B cell (primary cell): ENCODE results near the gene ITSN2. TPM values are rescaled to one million over a fixed set of nuclear protein-coding genes. Genes with fewer than 3 reads are reported as not detected.

Experiments used
- ATAC-seq: fragments of 200-7000 bp; cut with Tn5 transposase; one replicate; pipeline ENCODE4 v1.10.0; 2021; ENCODE audit warnings: low read depth, mild to moderate bottlenecking, moderate number of reproducible peaks, moderate library complexity
- CTCF ChIA-PET: fragments of 350-600 bp; sonication (Branson Sonifier 250); formaldehyde crosslinking; loops from one replicate; lab custom pipeline; 2021; ENCODE audit warnings: antibody characterized with exemption, inconsistent platforms; lab: Charles Lee
- POLR2A ChIA-PET: fragments of 350-600 bp; sonication (Branson Sonifier 250); formaldehyde crosslinking; loops from one replicate; lab custom pipeline; 2021; ENCODE audit warnings: antibody characterized with exemption; lab: Charles Lee
- DNase-seq: peaks from one replicate; pipeline ENCODE4 v3.0.0; 2013
- H2AFZ ChIP-seq: 2 replicates; pipeline ENCODE4 v1.6.1; 2012; ENCODE audit warnings: mild to moderate bottlenecking, low read depth, low read length; ENCODE audit not compliant: insufficient read depth, poor library complexity, severe bottlenecking
- H3K27ac ChIP-seq, 2 donors: 1 replicate in 1 of 2; 2 replicates in 1 of 2; pipeline ENCODE4 v1.5.1; 2012 to 2013; ENCODE audit warnings: low read length in 2 of 2, mild to moderate bottlenecking in 2 of 2, moderate library complexity in 1 of 2
- H3K27me3 ChIP-seq, 4 experiments: fragments of 200-600 bp in 1 of 4; sonication (generic) in 1 of 4; replicated peaks in 1 of 4; 1 replicate in 2 of 4; 2 replicates in 2 of 4; pipeline versions ENCODE4 v1.6.1 to v1.7.0; 2013 to 2016; ENCODE audit warnings: low read length in 3 of 4, mild to moderate bottlenecking in 2 of 4, mixed read lengths in 1 of 4, moderate library complexity in 1 of 4; ENCODE audit not compliant: insufficient read depth in 4 of 4, control insufficient read depth in 3 of 4; ENCODE audit errors: control extremely low read depth in 1 of 4
- H3K36me3 ChIP-seq, 2 experiments: replicated peaks in 1 of 2; 1 replicate in 1 of 2; 2 replicates in 1 of 2; pipeline versions ENCODE4 v1.6.1 to v1.7.1; 2013; ENCODE audit warnings: low read length in 1 of 2; ENCODE audit not compliant: insufficient read depth in 2 of 2, control insufficient read depth in 1 of 2; ENCODE audit errors: control extremely low read depth in 1 of 2, extremely low read depth in 1 of 2
- H3K4me1 ChIP-seq, 2 donors: fragments of 200-600 bp in 1 of 2; sonication (generic) in 1 of 2; 1 replicate in 1 of 2; 2 replicates in 1 of 2; pipeline versions ENCODE4 v1.5.1 to v1.6.1; 2013 to 2017; ENCODE audit warnings: low read length in 2 of 2; ENCODE audit not compliant: control insufficient read depth in 2 of 2, insufficient read depth in 2 of 2
- H3K4me2 ChIP-seq: replicated peaks from 2 replicates; pipeline ENCODE3; 2012; ENCODE audit warnings: mild to moderate bottlenecking, low read depth, low read length; ENCODE audit not compliant: poor library complexity, severe bottlenecking
- H3K4me3 ChIP-seq, 5 experiments: fragments of 200-600 bp in 1 of 5; sonication (generic) in 1 of 5; 1 replicate in 3 of 5; 2 replicates in 2 of 5; pipeline versions ENCODE4 v1.5.1 to v1.7.0; 2011 to 2016; ENCODE audit warnings: low read length in 4 of 5, mild to moderate bottlenecking in 4 of 5, low read depth in 2 of 5, control low read depth in 1 of 5, moderate library complexity in 1 of 5; ENCODE audit not compliant: insufficient read depth in 1 of 5; ENCODE audit errors: control extremely low read depth in 1 of 5, extremely low read depth in 1 of 5
- H3K79me2 ChIP-seq: fragments of 200-600 bp; sonication (generic); one replicate; pipeline ENCODE4 v1.6.0; 2016; ENCODE audit warnings: low read length; ENCODE audit not compliant: control insufficient read depth, insufficient read depth
- H3K9ac ChIP-seq: fragments of 200-600 bp; sonication (generic); 2 replicates; pipeline ENCODE4 v1.6.1; 2017; ENCODE audit warnings: mild to moderate bottlenecking, low read length, moderate library complexity
- H3K9me3 ChIP-seq, 3 donors: one replicate each; pipeline versions ENCODE4 v1.6.1 to v1.7.1; 2013; ENCODE audit warnings: low read length in 2 of 3; ENCODE audit not compliant: control insufficient read depth in 2 of 3, insufficient read depth in 1 of 3; ENCODE audit errors: control extremely low read depth in 1 of 3
- H4K20me1 ChIP-seq: 2 replicates; pipeline ENCODE4 v1.6.0; 2012; ENCODE audit warnings: mild to moderate bottlenecking, low read length; ENCODE audit not compliant: insufficient read depth, control insufficient read depth, poor library complexity, severe bottlenecking
- H3K27ac Mint-ChIP-seq: one replicate; pipeline ENCODE4 v1.8.0; 2021; ENCODE audit warnings: mixed read lengths
- H3K27me3 Mint-ChIP-seq: one replicate; pipeline ENCODE4 v1.8.0; 2021; ENCODE audit warnings: mixed read lengths
- H3K4me1 Mint-ChIP-seq: one replicate; pipeline ENCODE4 v1.8.0; 2021; ENCODE audit warnings: mixed read lengths
- H3K4me3 Mint-ChIP-seq: one replicate; pipeline ENCODE4 v1.8.0; 2021; ENCODE audit warnings: mixed read lengths
- H3K9me3 Mint-ChIP-seq: one replicate; pipeline ENCODE4 v1.8.0; 2022; ENCODE audit warnings: mixed read lengths; ENCODE audit not compliant: insufficient read depth
- EZH2 ChIP-seq: IDR thresholded peaks from 2 replicates; pipeline ENCODE4 v1.6.1; 2012; ENCODE audit warnings: borderline replicate concordance, low read depth, mild to moderate bottlenecking, moderate library complexity, low read length; ENCODE audit not compliant: insufficient read depth, poor library complexity, severe bottlenecking
- WGBS: methylation state at CpG from one replicate; pipeline ENCODE4 v1.1.5; 2013; ENCODE audit warnings: missing lambda C conversion rate; ENCODE audit not compliant: insufficient coverage; 5-methylcytosine and 5-hydroxymethylcytosine counted together
- intact Hi-C: fragments of 100-400 bp; cut with micrococcal nuclease; formaldehyde crosslinking; loops from one replicate; pipeline ENCODE4 v1.10.0; 2022
- polyA plus RNA-seq: library from polyadenylated mRNA; depleted of rRNA; stranded (reverse); fragments of >200 nt; gene quantifications from 2 replicates; pipeline ENCODE4 v1.2.3, GENCODE V29; 2012
- total RNA-seq, 2 donors: library from RNA; stranded (reverse); fragments of 120-200 nt in 1 of 2; gene quantifications; 1 replicate in 1 of 2; 2 replicates in 1 of 2; pipeline versions ENCODE4 v1.2.3 to v1.2.4, GENCODE V29; 2013 to 2022
- TF ChIP-seq, protein P1 (sequence below): fragments of 200-600 bp; IDR thresholded peaks from one replicate; pipeline ENCODE4 v1.8.0; 2022; ENCODE audit warnings: antibody characterized with exemption, mild to moderate bottlenecking

The ITSN2 gene
- total and polyA plus RNA-seq, 2 donors (not counting 1 experiment from before 2014, with no cell fraction given), result 107 to 200 TPM

DNA sequence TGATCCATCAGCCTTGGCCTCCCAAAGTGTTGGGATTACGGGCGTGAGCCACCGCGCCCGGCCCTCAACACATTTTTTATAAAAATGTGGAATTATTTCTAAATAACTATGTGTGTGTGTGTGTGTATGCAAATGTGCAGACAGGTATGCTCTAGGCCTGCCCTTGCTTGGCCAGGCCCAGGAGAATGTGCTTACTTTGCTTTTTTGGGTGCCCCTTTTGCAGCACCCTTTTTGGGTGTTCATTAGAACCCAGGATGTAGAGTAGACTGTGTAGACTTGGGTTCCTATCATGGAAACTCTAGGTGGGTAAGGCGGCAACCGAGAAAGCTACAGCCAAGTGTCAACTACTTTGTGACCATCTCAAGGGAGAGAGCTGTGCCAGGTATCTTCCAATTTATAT, 11.7 kb upstream of the ITSN2 start:
- Mint-ChIP-seq H3K27ac (no peak overlapping the region), H3K9me3 (no peaks in the 10 kb centered on the region), H3K4me3 (no peak overlapping the region), H3K4me1 (peaks cover 2% of the 10 kb centered on the region), H3K27me3 (no peaks in the 10 kb centered on the region)
- no peaks in the 10 kb centered on the region for H4K20me1 ChIP-seq
- TF ChIP-seq, protein P1, sequence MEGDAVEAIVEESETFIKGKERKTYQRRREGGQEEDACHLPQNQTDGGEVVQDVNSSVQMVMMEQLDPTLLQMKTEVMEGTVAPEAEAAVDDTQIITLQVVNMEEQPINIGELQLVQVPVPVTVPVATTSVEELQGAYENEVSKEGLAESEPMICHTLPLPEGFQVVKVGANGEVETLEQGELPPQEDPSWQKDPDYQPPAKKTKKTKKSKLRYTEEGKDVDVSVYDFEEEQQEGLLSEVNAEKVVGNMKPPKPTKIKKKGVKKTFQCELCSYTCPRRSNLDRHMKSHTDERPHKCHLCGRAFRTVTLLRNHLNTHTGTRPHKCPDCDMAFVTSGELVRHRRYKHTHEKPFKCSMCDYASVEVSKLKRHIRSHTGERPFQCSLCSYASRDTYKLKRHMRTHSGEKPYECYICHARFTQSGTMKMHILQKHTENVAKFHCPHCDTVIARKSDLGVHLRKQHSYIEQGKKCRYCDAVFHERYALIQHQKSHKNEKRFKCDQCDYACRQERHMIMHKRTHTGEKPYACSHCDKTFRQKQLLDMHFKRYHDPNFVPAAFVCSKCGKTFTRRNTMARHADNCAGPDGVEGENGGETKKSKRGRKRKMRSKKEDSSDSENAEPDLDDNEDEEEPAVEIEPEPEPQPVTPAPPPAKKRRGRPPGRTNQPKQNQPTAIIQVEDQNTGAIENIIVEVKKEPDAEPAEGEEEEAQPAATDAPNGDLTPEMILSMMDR, result no peak
- no peak for TF ChIP-seq EZH2
- WGBS, result 96% methylated on average over 2 of the region's 7 CpGs
- no peaks in the 10 kb centered on the region for H3K27me3 ChIP-seq
- H2AFZ ChIP-seq, result no peak overlapping the region
- H3K4me2 ChIP-seq, result no peak overlapping the region
- no peak overlapping the region for H3K27ac ChIP-seq
- H3K4me3 ChIP-seq, result no peak overlapping the region
- intact Hi-C loops, result no loop called here
- ATAC-seq (no peak), DNase-seq (no peak)
- H3K4me1 ChIP-seq, result peaks cover 0 to 3% of the 10 kb centered on the region in 2 donors
- H3K79me2 ChIP-seq, result peaks cover under 1% of the 10 kb centered on the region
- POLR2A ChIA-PET, result interaction anchor here (0.7 kb wide), 1 partner anchor 14 kb away, joined by 4 read pairs; no protein-coding TSS in a partner anchor
- CTCF ChIA-PET, result interaction anchor here (0.6 kb wide), 1 partner anchor 157 kb away, joined by 3 read pairs; no protein-coding TSS in a partner anchor
- H3K9me3 ChIP-seq, result no peaks in the 10 kb centered on the region
- no peaks in the 10 kb centered on the region for H3K36me3 ChIP-seq
- no peak overlapping the region for H3K9ac ChIP-seq

DNA sequence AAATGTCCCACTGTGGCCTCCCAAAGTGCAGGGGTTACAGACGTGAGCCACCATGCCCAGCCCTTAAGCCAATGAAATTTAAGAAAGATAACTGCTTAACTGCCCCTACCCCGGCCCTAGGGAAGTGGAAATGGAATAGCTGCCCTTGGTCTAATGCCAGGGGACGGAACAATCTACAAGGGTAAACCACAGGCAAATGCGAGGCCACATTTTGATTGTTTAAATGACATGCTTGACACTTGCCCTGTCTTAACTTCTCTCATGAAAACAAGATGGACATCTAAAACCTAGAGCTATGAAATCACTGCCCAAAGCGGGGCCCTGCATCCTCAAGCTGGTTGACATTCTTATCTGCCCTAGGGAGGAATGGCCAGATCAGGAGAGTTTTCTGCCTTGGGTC, 5.5 kb upstream of the ITSN2 start:
- H3K27ac Mint-ChIP-seq, result peak overlapping the region; percentile 77
- no peaks in the 10 kb centered on the region for H3K27me3 Mint-ChIP-seq
- peaks cover 31% of the 10 kb centered on the region for H3K4me1 Mint-ChIP-seq
- Histone ChIP-seq H3K9me3 (peaks cover 0 to 3% (median 0%) of the 10 kb centered on the region in 3 donors), H3K36me3 (no peaks in the 10 kb centered on the region), H2AFZ (no peak overlapping the region), H3K4me1 (peaks cover 13 to 24% of the 10 kb centered on the region in 2 donors), H3K79me2 (peaks cover 2% of the 10 kb centered on the region), H4K20me1 (no peaks in the 10 kb centered on the region), H3K4me3 (no peak overlapping the region), H3K27me3 (no peaks in the 10 kb centered on the region), H3K27ac (peak overlapping the region in 1 of 2 donors; percentile 78), H3K4me2 (no peak overlapping the region), H3K9ac (no peak overlapping the region)
- DNase-seq (no peak), ATAC-seq (no peak)
- H3K4me3 Mint-ChIP-seq, result no peak overlapping the region
- CTCF ChIA-PET, result no interaction called here
- no peaks in the 10 kb centered on the region for H3K9me3 Mint-ChIP-seq
- intact Hi-C loops, result no loop called here
- POLR2A ChIA-PET, result no interaction called here
- 40% methylated on average over 5 of the region's 5 CpGs for WGBS
- no peak for TF ChIP-seq EZH2
- TF ChIP-seq, protein P1, result no peak
